HepG2 (cell line): ENCODE data around the gene ANKLE1. TPM values are rescaled to one million over a fixed set of nuclear protein-coding genes. Genes with fewer than 3 reads are reported as not detected.

Source experiments
- AKNA ChIP-seq: sonication (generic); formaldehyde crosslinking; IDR thresholded peaks from 2 replicates; pipeline ENCODE4 v1.4.0; 2020; ENCODE audit warnings: missing genetic modification reagents, borderline replicate concordance
- EZH2 ChIP-seq: conservative IDR thresholded peaks from 2 replicates; pipeline ENCODE4 v1.6.1; 2012; ENCODE audit warnings: mild to moderate bottlenecking, low read depth, low read length, moderate library complexity
- GATAD2A ChIP-seq: IDR thresholded peaks from 2 replicates; pipeline ENCODE4 v1.6.1; 2016
- PAX8 ChIP-seq: sonication (generic); formaldehyde crosslinking; IDR thresholded peaks from 2 replicates; pipeline ENCODE4 v1.8.0; 2022; ENCODE audit warnings: mild to moderate bottlenecking, missing genetic modification reagents, borderline replicate concordance
- PHB2 ChIP-seq: fragments of 450-650 bp; IDR thresholded peaks from 2 replicates; pipeline ENCODE4 v1.6.1; 2018; ENCODE audit not compliant: partially characterized antibody
- PTBP1 ChIP-seq: fragments of 200-400 bp; formaldehyde crosslinking; IDR thresholded peaks from 2 replicates; pipeline ENCODE4 v1.6.1; 2018; ENCODE audit warnings: low read length, low read depth; ENCODE audit not compliant: poor library complexity, severe bottlenecking
- SAP130 ChIP-seq: IDR thresholded peaks from 2 replicates; pipeline ENCODE4 v1.6.1; 2016; ENCODE audit warnings: low read depth
- TRIM24 ChIP-seq: sonication (generic); formaldehyde crosslinking; IDR thresholded peaks from 2 replicates; pipeline ENCODE4 v1.8.0; 2022; ENCODE audit warnings: mild to moderate bottlenecking, missing genetic modification reagents
- YEATS4 ChIP-seq: sonication (generic); formaldehyde crosslinking; IDR thresholded peaks from 2 replicates; pipeline ENCODE4 v1.4.0; 2020; ENCODE audit warnings: missing genetic modification reagents, borderline replicate concordance
- ZBTB42 ChIP-seq: sonication (generic); formaldehyde crosslinking; IDR thresholded peaks from 2 replicates; pipeline ENCODE4 v1.5.0; 2020; ENCODE audit warnings: mild to moderate bottlenecking, missing genetic modification reagents
- ZBTB8A ChIP-seq: sonication (generic); formaldehyde crosslinking; IDR thresholded peaks from 2 replicates; pipeline ENCODE4 v1.4.0; 2020; ENCODE audit warnings: mild to moderate bottlenecking, low read depth, missing genetic modification reagents, borderline replicate concordance
- ZFP36L2 ChIP-seq: sonication (generic); formaldehyde crosslinking; IDR thresholded peaks from 2 replicates; pipeline ENCODE4 v1.4.0; 2020; ENCODE audit warnings: missing genetic modification reagents
- ZFX ChIP-seq: sonication (generic); formaldehyde crosslinking; IDR thresholded peaks from 2 replicates; pipeline ENCODE4 v1.4.0; 2020; ENCODE audit warnings: mild to moderate bottlenecking, low read depth, missing genetic modification reagents, moderate library complexity
- ZNF142 ChIP-seq: sonication (generic); formaldehyde crosslinking; IDR thresholded peaks from 2 replicates; pipeline ENCODE4 v1.4.0; 2020; ENCODE audit warnings: missing genetic modification reagents
- ZNF225 ChIP-seq: sonication (generic); formaldehyde crosslinking; IDR thresholded peaks from 2 replicates; pipeline ENCODE4 v1.4.0; 2020; ENCODE audit warnings: mild to moderate bottlenecking, missing genetic modification reagents
- ZNF263 ChIP-seq: sonication (generic); formaldehyde crosslinking; IDR thresholded peaks from 2 replicates; pipeline ENCODE4 v1.4.0; 2020; ENCODE audit warnings: missing genetic modification reagents
- ZNF564 ChIP-seq: sonication (generic); formaldehyde crosslinking; IDR thresholded peaks from 2 replicates; pipeline ENCODE4 v1.8.1; 2023; ENCODE audit warnings: mild to moderate bottlenecking, missing genetic modification reagents
- ZNF713 ChIP-seq: sonication (generic); formaldehyde crosslinking; IDR thresholded peaks from 2 replicates; pipeline ENCODE4 v1.4.0; 2020; ENCODE audit warnings: mild to moderate bottlenecking, missing genetic modification reagents
- polyA plus RNA-seq, 8 experiments: library from polyadenylated mRNA; depleted of rRNA in 3 of 8; stranded (reverse) in 7 of 8; unstranded in 1 of 8; fragments of >200 nt; fragmentation: Illumina TruSeq in 4 of 8; extraction: Trizol in 4 of 8; gene quantifications; 2 replicates each; pipeline versions ENCODE4 v1.2.1 to v1.2.3, GENCODE V29; 2011 to 2016; ENCODE audit warnings: low read depth in 4 of 8, missing spikeins in 1 of 8, mixed read lengths in 1 of 8; ENCODE audit not compliant: insufficient read depth in 1 of 8
- total RNA-seq, 5 experiments: library from RNA; depleted of rRNA; stranded (reverse); fragments of >200 nt; fragmentation: Illumina TruSeq; extraction: Trizol; gene quantifications; 2 replicates each; pipeline ENCODE4 v1.2.3, GENCODE V29; 2016; ENCODE audit warnings: low read depth in 1 of 5

ANKLE1 gene
- total and polyA plus RNA-seq, 2 of the 13 experiments (the other 11 are each of a cell fraction or from before 2014, with no cell fraction given) = 0.69 to 1.5 TPM

GRCh38 chr19:17246681-17247425 lies 34.8 kb upstream of the ANKLE1 start (continued):
- no peak for TF ChIP-seq EZH2
- no peak for TF ChIP-seq PTBP1
- no peak for TF ChIP-seq ZFP36L2 (CRISPR knock-in tag)
- TF ChIP-seq TRIM24 (CRISPR knock-in tag) = no peak
- TF ChIP-seq PAX8 = no peak
- TF ChIP-seq AKNA = no peak
- TF ChIP-seq ZNF564 (CRISPR knock-in tag) = no peak
- no peak for TF ChIP-seq ZNF225 (CRISPR knock-in tag)
- no peak for TF ChIP-seq ZNF713 (CRISPR knock-in tag)
- TF ChIP-seq ZBTB42 = 0 out of 2 replicates have a peak, but pooled peaks have one; percentile 11
- TF ChIP-seq SAP130 (CRISPR knock-in tag) = peak; percentile 63
- TF ChIP-seq YEATS4 (CRISPR knock-in tag) = peak; percentile 62
- peak; percentile 60; the same call in 1 of the 2 replicates for TF ChIP-seq ZFX (CRISPR knock-in tag)
- peak; percentile 89; the same call in 1 of the 2 replicates for TF ChIP-seq ZNF142 (CRISPR knock-in tag)
- TF ChIP-seq GATAD2A (CRISPR knock-in tag) = 0 out of 2 replicates have a peak, but pooled peaks have one; percentile 7
- no peak for TF ChIP-seq PHB2
- no peak for TF ChIP-seq ZBTB8A (CRISPR knock-in tag)
- peak; percentile 14; the same call in 1 of the 2 replicates for TF ChIP-seq ZNF263
